Kidney (tissue), 14 donors: ENCODE results near the gene L3MBTL4. TPM values are rescaled to one million over a fixed set of nuclear protein-coding genes. Genes with fewer than 3 reads are reported as not detected.

Experiments
- DNase-seq, 5 donors: peaks; one replicate each; pipeline ENCODE4 v3.0.0-alpha.2; 2013 to 2020
- FAIRE-seq: peaks from 2 replicates; lab custom pipeline; 2012; peaks lifted over from hg19 to GRCh38; lab: Jason Lieb, UNC
- H3K27ac ChIP-seq, 2 donors: one replicate each; pipeline ENCODE4 v1.7.0; 2013; ENCODE audit warnings: low read depth in 2 of 2, low read length in 2 of 2, inconsistent platforms in 1 of 2
- H3K27me3 ChIP-seq: one replicate; pipeline ENCODE4 v1.7.1; 2013; ENCODE audit warnings: low read length, inconsistent platforms; ENCODE audit not compliant: control insufficient read depth, insufficient read depth
- H3K36me3 ChIP-seq, 3 donors: one replicate each; pipeline versions ENCODE4 v1.7.0 to v1.7.1; 2013; ENCODE audit warnings: low read length in 3 of 3, control low read depth in 1 of 3, inconsistent platforms in 1 of 3; ENCODE audit not compliant: insufficient read depth in 3 of 3, control insufficient read depth in 2 of 3
- H3K4me1 ChIP-seq, 3 donors: one replicate each; pipeline versions ENCODE4 v1.7.0 to v1.7.1; 2013; ENCODE audit warnings: low read length in 3 of 3, inconsistent platforms in 1 of 3, low read depth in 1 of 3; ENCODE audit not compliant: control insufficient read depth in 2 of 3, insufficient read depth in 2 of 3
- H3K4me3 ChIP-seq, 3 donors: one replicate each; pipeline versions ENCODE4 v1.7.0 to v1.8.1; 2013; ENCODE audit warnings: low read length in 3 of 3, control low read depth in 1 of 3, inconsistent platforms in 1 of 3
- H3K9ac ChIP-seq, 3 donors: one replicate each; pipeline versions ENCODE4 v1.7.0 to v1.7.1; 2013; ENCODE audit warnings: low read length in 3 of 3, control low read depth in 1 of 3, inconsistent platforms in 1 of 3
- H3K9me3 ChIP-seq, 3 donors: one replicate each; pipeline versions ENCODE4 v1.7.0 to v1.7.1; 2013; ENCODE audit warnings: low read length in 3 of 3, control low read depth in 1 of 3, inconsistent platforms in 1 of 3; ENCODE audit not compliant: control insufficient read depth in 2 of 3, insufficient read depth in 1 of 3
- intact Hi-C: fragments of 100-400 bp; cut with DNase I; formaldehyde crosslinking; loops from one replicate; pipeline ENCODE4 v1.11.1; 2022
- polyA plus RNA-seq: library from polyadenylated mRNA; stranded (reverse); fragments of 350-450 nt; fragmentation: Illumina TruSeq; extraction: RNeasy Lipid Tissue Mini Kit (QIAGEN cat#74804); gene quantifications from one replicate; pipeline ENCODE4 v1.2.3, GENCODE V29; 2014; ENCODE audit warnings: low read depth, low replicate concordance; ENCODE audit not compliant: insufficient read depth
- total RNA-seq: library from RNA; stranded (reverse); fragmentation: NEBNext Ultra II Directional; extraction: Animal tissue kit (Norgen Biotek cat#: 25700); gene quantifications from one replicate; pipeline ENCODE4 v1.2.1, GENCODE V29; 2021
- TF ChIP-seq, protein P1 (sequence below): IDR thresholded peaks from 3 replicates; pipeline ENCODE4 v1.5.1; 2012; ENCODE audit warnings: mild to moderate bottlenecking, moderate library complexity, borderline replicate concordance; ENCODE audit not compliant: insufficient read depth; ENCODE audit errors: extremely low read depth
- donor health status: control.
- donor health status: control.
- donor health status: control.
- donor health status: control.
- donor health status: control.
- donor health status: DM: yes; HTN: yes; CAD: no.
- donor health status: Normal renal cell carcinoma (clear cell type).

Gene L3MBTL4
- total and polyA plus RNA-seq, 2 donors from 2014 or later: 3.9 to 15.2 TPM

DNA sequence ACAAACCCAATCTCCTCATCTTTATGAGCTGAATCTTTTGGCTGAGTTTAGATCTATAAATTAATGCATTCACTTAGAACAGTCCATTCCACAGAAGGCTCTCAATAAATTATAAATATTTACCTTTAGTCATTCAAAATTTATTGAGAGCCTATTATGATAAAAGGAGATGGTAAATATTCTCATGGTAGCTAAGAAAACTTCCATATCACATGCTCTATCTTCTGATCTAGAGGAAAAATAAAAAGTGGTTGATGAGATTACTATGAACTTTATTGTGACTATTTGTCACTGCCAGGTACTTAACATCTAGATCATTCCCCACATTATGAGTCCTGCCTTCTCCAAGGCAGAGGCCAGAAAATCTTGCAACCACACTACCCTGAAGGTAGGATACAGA is 62.4 kb downstream of the L3MBTL4 start:
- Histone ChIP-seq H3K4me3 (no peak overlapping the region), H3K27ac (no peak overlapping the region), H3K4me1 (no peaks in the 10 kb centered on the region), H3K9ac (no peak overlapping the region), H3K9me3 (no peaks in the 10 kb centered on the region), H3K36me3 (no peaks in the 10 kb centered on the region), H3K27me3 (no peaks in the 10 kb centered on the region)
- intact Hi-C loops: no loop called here
- TF ChIP-seq, protein P1, sequence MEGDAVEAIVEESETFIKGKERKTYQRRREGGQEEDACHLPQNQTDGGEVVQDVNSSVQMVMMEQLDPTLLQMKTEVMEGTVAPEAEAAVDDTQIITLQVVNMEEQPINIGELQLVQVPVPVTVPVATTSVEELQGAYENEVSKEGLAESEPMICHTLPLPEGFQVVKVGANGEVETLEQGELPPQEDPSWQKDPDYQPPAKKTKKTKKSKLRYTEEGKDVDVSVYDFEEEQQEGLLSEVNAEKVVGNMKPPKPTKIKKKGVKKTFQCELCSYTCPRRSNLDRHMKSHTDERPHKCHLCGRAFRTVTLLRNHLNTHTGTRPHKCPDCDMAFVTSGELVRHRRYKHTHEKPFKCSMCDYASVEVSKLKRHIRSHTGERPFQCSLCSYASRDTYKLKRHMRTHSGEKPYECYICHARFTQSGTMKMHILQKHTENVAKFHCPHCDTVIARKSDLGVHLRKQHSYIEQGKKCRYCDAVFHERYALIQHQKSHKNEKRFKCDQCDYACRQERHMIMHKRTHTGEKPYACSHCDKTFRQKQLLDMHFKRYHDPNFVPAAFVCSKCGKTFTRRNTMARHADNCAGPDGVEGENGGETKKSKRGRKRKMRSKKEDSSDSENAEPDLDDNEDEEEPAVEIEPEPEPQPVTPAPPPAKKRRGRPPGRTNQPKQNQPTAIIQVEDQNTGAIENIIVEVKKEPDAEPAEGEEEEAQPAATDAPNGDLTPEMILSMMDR: no peak
- DNase-seq (no peak), FAIRE-seq (no peak)

DNA sequence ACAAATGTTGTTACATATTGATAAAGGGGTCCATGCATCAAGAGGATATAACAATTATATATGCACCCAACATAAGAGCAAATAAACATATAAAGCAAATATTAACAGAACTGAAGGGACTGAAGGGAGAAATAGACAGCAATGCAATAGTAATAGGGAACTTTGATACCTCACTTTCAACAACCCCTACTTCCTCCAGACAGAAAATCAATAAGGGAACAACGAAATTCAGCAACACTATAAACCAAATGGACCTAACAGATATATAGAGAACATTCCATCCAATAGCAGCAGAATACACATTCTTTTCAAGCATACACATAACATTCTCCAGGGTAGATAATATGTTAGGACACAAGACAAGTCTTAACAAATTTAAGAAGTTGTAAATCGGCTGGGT is 71.7 kb downstream of the L3MBTL4 start:
- no peaks in the 10 kb centered on the region for H3K27me3 ChIP-seq
- TF ChIP-seq, protein P1: no peak
- no peak overlapping the region for H3K9ac ChIP-seq
- FAIRE-seq: no peak
- DNase-seq: no peak
- intact Hi-C loops: no loop called here
- H3K27ac ChIP-seq: no peak overlapping the region
- H3K9me3 ChIP-seq: peaks cover 0 to 4% (median 0%) of the 10 kb centered on the region in 3 donors
- no peak overlapping the region for H3K4me3 ChIP-seq
- no peaks in the 10 kb centered on the region for H3K4me1 ChIP-seq
- H3K36me3 ChIP-seq: no peaks in the 10 kb centered on the region

DNA sequence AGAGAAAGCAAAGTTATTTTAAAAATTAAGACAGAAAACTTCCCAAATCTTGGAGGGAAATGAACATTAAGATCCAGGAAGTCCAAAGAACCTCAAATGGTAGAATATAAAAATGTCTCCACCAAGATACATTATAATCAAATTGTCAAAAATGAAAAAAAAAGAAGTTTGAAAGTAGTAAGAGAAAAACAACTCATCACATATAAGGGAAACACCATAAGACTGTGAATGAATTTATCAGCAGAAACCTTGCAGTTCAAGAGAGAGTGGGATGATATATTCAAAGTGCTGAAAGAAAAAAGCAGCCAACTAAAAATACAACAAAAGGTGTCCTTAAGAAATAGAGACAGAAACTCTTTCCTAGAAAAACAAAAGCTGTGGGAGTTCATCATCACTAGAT is 73.0 kb downstream of the L3MBTL4 start:
- Histone ChIP-seq H3K36me3 (no peaks in the 10 kb centered on the region), H3K27me3 (no peaks in the 10 kb centered on the region), H3K4me3 (no peak overlapping the region), H3K9me3 (peaks cover 0 to 4% (median 0%) of the 10 kb centered on the region in 3 donors), H3K27ac (no peak overlapping the region), H3K4me1 (no peaks in the 10 kb centered on the region), H3K9ac (no peak overlapping the region)
- TF ChIP-seq, protein P1: no peak
- DNase-seq (no peak), FAIRE-seq (no peak)
- intact Hi-C loops: no loop called here

GRCh38 chr18:6341303-6341702 is 73.4 kb downstream of the L3MBTL4 start:
- Histone ChIP-seq H3K4me3 (no peak overlapping the region), H3K36me3 (no peaks in the 10 kb centered on the region), H3K9me3 (peaks cover 0 to 4% (median 0%) of the 10 kb centered on the region in 3 donors), H3K27me3 (no peaks in the 10 kb centered on the region), H3K9ac (no peak overlapping the region), H3K4me1 (no peaks in the 10 kb centered on the region), H3K27ac (no peak overlapping the region)
- FAIRE-seq: no peak
- no peak for DNase-seq
- TF ChIP-seq, protein P1: no peak
- intact Hi-C loops: no loop called here
